Naive thymus-derived CD8-positive, alpha-beta T cell (primary cell): ENCODE measurements around the gene NEURL1. TPM values are rescaled to one million over a fixed set of nuclear protein-coding genes. Genes with fewer than 3 reads are reported as not detected.

Experiments used
- ATAC-seq, 2 donors: fragments of 150-1000 bp; cut with Tn5 transposase in 1 of 2; sonication (Bioruptor Pico), chemical (Tn5 transposase) in 1 of 2; 1 replicate in 1 of 2; 2 replicates in 1 of 2; pipeline ENCODE4 v1.10.0; 2021; ENCODE audit warnings: mild to moderate bottlenecking in 2 of 2, moderate library complexity in 2 of 2
- POLR2A ChIA-PET: fragments of 350-600 bp; sonication (Branson Sonifier 250); formaldehyde crosslinking; loops from one replicate; lab custom pipeline; 2021; ENCODE audit warnings: antibody characterized with exemption; lab: Charles Lee
- DNase-seq, 10 donors: peaks; one replicate each; pipeline versions ENCODE4 v3.0.0 to v3.0.0-alpha.2; 2020 to 2022
- H3K27ac Mint-ChIP-seq, 10 donors: one replicate each; pipeline ENCODE4 v1.8.0; 2020 to 2022; ENCODE audit warnings: mild to moderate bottlenecking in 10 of 10, mixed read lengths in 10 of 10, moderate library complexity in 4 of 10, inconsistent platforms in 1 of 10
- H3K27me3 Mint-ChIP-seq, 5 donors: one replicate each; pipeline ENCODE4 v1.8.0; 2021 to 2022; ENCODE audit warnings: mixed read lengths in 5 of 5
- H3K36me3 Mint-ChIP-seq, 3 donors: one replicate each; pipeline ENCODE4 v1.8.0; 2020 to 2022; ENCODE audit warnings: mixed read lengths in 3 of 3, mild to moderate bottlenecking in 2 of 3, inconsistent platforms in 1 of 3
- H3K4me1 Mint-ChIP-seq, 4 donors: one replicate each; pipeline ENCODE4 v1.8.0; 2021 to 2022; ENCODE audit warnings: mixed read lengths in 4 of 4
- H3K4me3 Mint-ChIP-seq, 10 donors: one replicate each; pipeline ENCODE4 v1.8.0; 2020 to 2022; ENCODE audit warnings: mild to moderate bottlenecking in 10 of 10, mixed read lengths in 10 of 10, moderate library complexity in 6 of 10, inconsistent platforms in 1 of 10
- H3K9me3 Mint-ChIP-seq, 9 donors: one replicate each; pipeline ENCODE4 v1.8.0; 2020 to 2022; ENCODE audit warnings: mixed read lengths in 9 of 9, mild to moderate bottlenecking in 3 of 9, inconsistent platforms in 1 of 9, moderate library complexity in 1 of 9
- polyA plus RNA-seq, 3 donors: library from polyadenylated mRNA; unstranded; fragments of 300-500 nt; fragmentation: Illumina TruSeq; gene quantifications; one replicate each; pipeline ENCODE4 v1.2.3, GENCODE V29; 2021
- total RNA-seq, 8 experiments: library from RNA in 2 of 8; stranded (reverse) in 2 of 8; gene quantifications; one replicate each; pipeline ENCODE4 v1.2.3 and lab custom pipeline; 2021 to 2026

Gene NEURL1
- total and polyA plus RNA-seq, 5 experiments from 2014 or later = 0.17 to 1.3 (median 0.73) TPM

DNA sequence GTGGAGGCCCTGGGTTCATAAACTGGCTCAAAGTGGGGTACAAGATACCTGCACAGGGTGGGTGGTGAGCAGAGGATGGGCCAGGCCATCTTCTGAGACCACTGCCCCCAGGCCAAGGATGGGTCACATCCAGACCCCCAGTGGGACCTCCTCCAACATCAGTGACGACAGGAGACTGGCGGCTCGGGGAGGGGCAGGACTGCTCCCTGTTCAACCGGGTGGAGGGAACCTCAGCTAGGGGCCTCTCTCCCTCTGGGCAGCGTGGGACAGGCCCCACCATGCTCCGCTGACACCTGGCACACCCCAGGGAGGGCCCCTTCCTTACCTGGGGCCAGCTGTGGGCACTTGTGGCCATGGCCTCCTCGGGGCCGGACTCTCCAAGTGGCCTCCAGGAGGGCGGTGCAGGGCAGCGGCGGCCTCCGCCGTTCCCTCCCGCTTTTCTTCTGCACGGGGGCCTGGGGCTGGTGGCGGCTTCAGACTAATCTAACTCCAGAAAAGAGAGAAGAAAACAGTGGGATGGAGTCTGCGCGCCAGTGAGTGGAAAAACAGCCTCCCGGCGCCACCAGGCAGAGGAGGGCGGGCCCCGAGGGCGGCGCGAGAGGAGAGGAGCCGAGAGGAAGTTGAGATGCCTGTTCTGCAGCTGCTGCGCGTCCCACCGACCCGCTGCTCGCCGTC, 41.5 kb upstream of the NEURL1 start, which contains the start of gene CALHM2:
CALHM2 (minus strand) TSS at position 540 of the 675 bp plus-strand sequence. CDS start 2,429 bp downstream, outside the sequence.
- Mint-ChIP-seq H3K9me3 (no peaks in the 10 kb centered on the region), H3K27me3 (no peaks in the 10 kb centered on the region), H3K4me3 (peak within 1 kb of the TSS; percentile 85 to 96 (median 90)), H3K27ac (peak within 1 kb of the TSS; percentile 76 to 94 (median 90)), H3K4me1 (peaks cover 26 to 55% (median 53%) of the 10 kb centered on the region in 4 donors), H3K36me3 (peaks cover 0 to 26% (median 0%) of the 10 kb centered on the region in 3 donors)
- POLR2A ChIA-PET = interaction anchor here (0.6 to 2.5 kb wide), 13 partner anchors 9 to 1058 kb away, joined by 3 to 18 read pairs (median 3); partner anchors contain the start of genes CNNM2, NEURL1 and TAF5
- ATAC-seq = peak; percentile 74 to 82
- DNase-seq = peak in 9 of 10 donors; percentile 10 to 54 (median 43)

- POLR2A ChIA-PET = interaction anchor here (0.6 to 2.5 kb wide), 11 partner anchors 13 to 1059 kb away, joined by 3 to 18 read pairs (median 4); partner anchors contain the start of genes CNNM2, NEURL1 and TAF5
- ATAC-seq = no peak
- Mint-ChIP-seq H3K4me3 (peak overlapping the region; percentile 82 to 96 (median 90)), H3K4me1 (peaks cover 26 to 53% (median 50%) of the 10 kb centered on the region in 4 donors), H3K27ac (peak overlapping the region in 7 of 10 donors; percentile 48 to 90 (median 69)), H3K9me3 (no peaks in the 10 kb centered on the region), H3K27me3 (no peaks in the 10 kb centered on the region), H3K36me3 (peaks cover 0 to 20% (median 0%) of the 10 kb centered on the region in 3 donors)
- no peak for DNase-seq
Observed at GRCh38 chr10:103452506-103453230, 40.8 kb upstream of the NEURL1 start.

- Mint-ChIP-seq H3K9me3 (no peaks in the 10 kb centered on the region), H3K4me1 (peaks cover 22 to 42% (median 41%) of the 10 kb centered on the region in 4 donors), H3K36me3 (peaks cover 0 to 10% (median 0%) of the 10 kb centered on the region in 3 donors), H3K27ac (peak overlapping the region in 7 of 10 donors; percentile 40 to 74 (median 56)), H3K27me3 (no peaks in the 10 kb centered on the region), H3K4me3 (peak overlapping the region in 6 of 10 donors; percentile 26 to 92 (median 56))
- POLR2A ChIA-PET = interaction anchor here (0.6 kb wide), 1 partner anchor 1264 kb away, joined by 3 read pairs; no protein-coding TSS in a partner anchor
- ATAC-seq (no peak), DNase-seq (no peak)
Observed at GRCh38 chr10:103454026-103454425, 39.5 kb upstream of the NEURL1 start.

DNA sequence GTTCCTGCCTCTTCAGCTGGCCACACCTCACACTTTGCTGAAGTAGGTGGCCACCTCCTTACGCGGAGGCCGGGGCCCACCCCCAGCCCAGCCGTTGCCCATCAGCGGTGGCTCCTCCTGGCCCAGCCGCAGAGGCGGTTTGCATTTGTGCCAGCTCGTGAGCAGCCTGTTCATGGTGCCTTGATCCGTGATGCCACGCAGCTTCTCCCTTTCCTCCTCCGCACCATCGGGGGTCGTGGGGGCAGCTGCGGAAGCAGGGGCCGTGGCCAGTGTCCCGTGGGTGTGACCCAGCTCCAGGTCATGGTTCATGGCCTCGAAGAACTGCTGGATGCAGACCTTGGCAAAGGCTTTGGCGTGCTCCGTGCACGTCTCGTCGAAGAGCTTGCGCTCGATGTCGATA, 38.3 kb upstream of the NEURL1 start:
- H3K4me1 Mint-ChIP-seq = peaks cover 13 to 38% (median 32%) of the 10 kb centered on the region in 4 donors
- no peak for ATAC-seq

DNA sequence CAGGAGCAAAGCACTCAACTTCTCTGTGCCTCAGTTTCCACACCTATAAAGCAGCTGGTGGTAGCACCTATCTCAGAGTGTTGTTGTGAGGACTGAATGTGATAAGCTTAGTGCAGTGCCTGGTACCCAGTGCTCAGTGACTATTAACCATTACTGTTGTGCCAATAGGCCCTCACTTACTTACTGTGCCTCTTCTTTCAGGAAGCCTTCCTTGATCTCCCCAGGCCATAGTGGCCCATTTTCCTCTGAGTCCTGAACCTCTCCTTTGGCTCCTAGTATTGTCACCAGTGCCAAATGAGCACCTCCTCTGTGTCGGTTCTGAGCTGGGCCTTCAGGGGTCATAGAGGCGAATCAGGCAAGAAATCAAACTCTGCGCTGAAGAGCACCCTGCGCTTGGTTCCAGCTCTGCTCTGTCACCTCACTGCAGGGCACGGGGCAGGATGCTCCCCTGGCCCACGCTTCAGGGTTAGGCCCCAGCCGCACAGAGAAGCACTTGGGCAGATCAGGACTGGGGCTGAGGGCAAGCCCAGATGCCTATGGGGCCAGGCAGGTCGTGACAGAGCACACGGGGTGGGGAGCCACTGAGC, 37.3 kb upstream of the NEURL1 start:
- Mint-ChIP-seq H3K9me3 (no peaks in the 10 kb centered on the region), H3K36me3 (no peaks in the 10 kb centered on the region), H3K27me3 (no peaks in the 10 kb centered on the region), H3K4me3 (no peak overlapping the region), H3K27ac (peak overlapping the region in 2 of 10 donors; percentile 6 to 83), H3K4me1 (peaks cover 8 to 29% (median 22%) of the 10 kb centered on the region in 4 donors)
- POLR2A ChIA-PET = no interaction called here
- DNase-seq = no peak
- ATAC-seq = no peak

More for the DNA sequence above, 38.3 kb upstream of the NEURL1 start:
- Mint-ChIP-seq H3K36me3 (no peaks in the 10 kb centered on the region), H3K27ac (no peak overlapping the region), H3K9me3 (no peaks in the 10 kb centered on the region), H3K27me3 (no peaks in the 10 kb centered on the region), H3K4me3 (no peak overlapping the region)
- POLR2A ChIA-PET = no interaction called here
- DNase-seq = no peak

GRCh38 chr10:103457176-103457712, 36.3 kb upstream of the NEURL1 start:
- H3K27me3 Mint-ChIP-seq = no peaks in the 10 kb centered on the region
- no peaks in the 10 kb centered on the region for H3K36me3 Mint-ChIP-seq
- ATAC-seq (no peak), DNase-seq (no peak)
- POLR2A ChIA-PET = interaction anchor here (0.6 kb wide), 1 partner anchor 8 kb away, joined by 3 read pairs; no protein-coding TSS in a partner anchor
- no peak overlapping the region for H3K4me3 Mint-ChIP-seq
- peak overlapping the region in 2 of 10 donors; percentile 52 to 71 for H3K27ac Mint-ChIP-seq
- peaks cover 6 to 24% (median 16%) of the 10 kb centered on the region in 4 donors for H3K4me1 Mint-ChIP-seq
- no peaks in the 10 kb centered on the region for H3K9me3 Mint-ChIP-seq

GRCh38 chr10:103457896-103458583, 35.5 kb upstream of the NEURL1 start:
- Mint-ChIP-seq H3K27me3 (no peaks in the 10 kb centered on the region), H3K4me3 (no peak overlapping the region), H3K9me3 (no peaks in the 10 kb centered on the region), H3K36me3 (no peaks in the 10 kb centered on the region), H3K27ac (no peak overlapping the region), H3K4me1 (peaks cover 6 to 19% (median 10%) of the 10 kb centered on the region in 4 donors)
- DNase-seq = no peak
- no peak for ATAC-seq
- POLR2A ChIA-PET = interaction anchor here (0.6 kb wide), 1 partner anchor 9 kb away, joined by 3 read pairs; no protein-coding TSS in a partner anchor

DNA sequence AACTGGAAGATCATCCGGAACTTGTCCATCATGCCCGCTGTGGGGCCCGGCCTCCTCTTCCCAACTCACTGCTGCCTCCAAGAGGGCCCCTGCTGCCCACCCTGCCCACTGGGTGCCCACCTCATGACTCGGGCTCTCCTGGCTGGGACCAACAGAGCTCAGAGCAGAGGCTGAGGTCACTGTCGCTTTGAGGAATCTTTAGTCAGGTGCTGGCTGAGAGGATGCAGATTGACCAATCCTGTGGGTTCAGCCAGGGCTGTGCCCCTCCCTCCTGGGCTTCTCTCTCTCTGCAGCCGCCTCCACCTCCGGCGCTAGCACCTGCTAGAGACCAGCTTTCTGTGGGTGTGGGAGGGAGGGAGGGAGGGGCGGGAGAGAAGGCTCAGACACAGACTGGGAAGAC, 34.8 kb upstream of the NEURL1 start, which contains the start of gene CALHM1:
CALHM1 (minus strand) TSS at position 181 of the 400 bp plus-strand sequence; CDS start at position 32, 149 bp downstream.
- Mint-ChIP-seq H3K27me3 (no peaks in the 10 kb centered on the region), H3K4me3 (peak within 1 kb of the TSS in 3 of 10 donors; percentile 15 to 18 (median 18)), H3K9me3 (no peaks in the 10 kb centered on the region), H3K36me3 (no peaks in the 10 kb centered on the region), H3K27ac (peak within 1 kb of the TSS in 2 of 10 donors; percentile 48 to 62), H3K4me1 (peaks cover 2 to 13% (median 6%) of the 10 kb centered on the region in 4 donors)
- POLR2A ChIA-PET = no interaction called here
- no peak for ATAC-seq
- DNase-seq = no peak

DNA sequence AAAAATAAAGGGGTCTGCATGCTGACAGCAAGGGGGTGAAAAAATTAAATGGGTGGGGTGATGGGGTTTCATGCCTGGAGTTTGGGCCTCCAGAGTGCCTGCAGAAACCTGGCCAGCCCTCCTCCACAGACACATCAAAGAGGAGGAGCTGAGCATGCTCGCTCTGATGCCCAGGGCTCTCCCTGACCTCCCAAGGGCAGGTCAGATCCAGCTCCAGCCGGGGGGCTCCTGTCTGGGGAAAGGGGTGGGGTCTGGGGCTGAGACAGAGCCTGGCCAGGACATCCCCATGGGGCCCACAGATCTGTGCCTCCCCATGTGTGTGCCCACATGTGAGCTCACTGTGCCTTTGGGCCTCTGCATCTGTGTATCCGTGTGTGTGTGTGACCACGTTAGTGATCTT, 33.9 kb upstream of the NEURL1 start:
- Mint-ChIP-seq H3K9me3 (peaks cover 0 to 1% (median 0%) of the 10 kb centered on the region in 9 donors), H3K4me3 (peak overlapping the region in 2 of 10 donors; percentile 62 to 75), H3K27ac (peak overlapping the region in 2 of 10 donors; percentile 25 to 28), H3K27me3 (no peaks in the 10 kb centered on the region), H3K36me3 (no peaks in the 10 kb centered on the region), H3K4me1 (peaks cover 0 to 10% (median 5%) of the 10 kb centered on the region in 4 donors)
- DNase-seq (no peak), ATAC-seq (no peak)
- POLR2A ChIA-PET = no interaction called here

DNA sequence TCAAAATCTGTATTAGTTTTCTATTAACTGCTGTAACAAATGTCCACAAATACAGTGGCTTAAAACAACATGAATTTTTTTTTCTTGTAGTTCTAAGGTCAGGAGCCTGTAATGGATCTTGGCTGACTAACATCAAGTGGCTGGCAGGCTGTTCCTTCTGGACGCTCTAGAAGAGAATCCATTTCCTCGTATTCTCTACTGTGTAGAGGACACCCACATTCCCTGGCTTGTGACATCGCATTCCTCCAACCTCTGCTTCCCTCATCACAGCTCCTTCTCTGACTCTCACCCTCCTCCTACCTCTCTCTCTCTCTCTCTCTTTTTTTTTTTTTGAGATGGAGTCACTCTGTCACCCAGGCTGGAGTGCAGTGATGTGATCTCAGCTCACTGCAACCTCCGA, 30.0 kb upstream of the NEURL1 start:
- Mint-ChIP-seq H3K4me3 (no peak overlapping the region), H3K27me3 (no peaks in the 10 kb centered on the region), H3K27ac (no peak overlapping the region), H3K4me1 (peaks cover 0 to 23% (median 8%) of the 10 kb centered on the region in 4 donors), H3K9me3 (peaks cover 0 to 1% (median 0%) of the 10 kb centered on the region in 9 donors), H3K36me3 (no peaks in the 10 kb centered on the region)
- POLR2A ChIA-PET = interaction anchor here (1.4 kb wide), 1 partner anchor 12 kb away, joined by 3 read pairs; the partner anchor contains the start of gene CALHM2
- ATAC-seq (no peak), DNase-seq (no peak)
